Lower leg skin (tissue), 3 donors: ENCODE results near the gene EGR1.

Source experiments
- POLR2A ChIP-seq, 2 donors: fragments of 450-650 bp; IDR thresholded peaks; one replicate each; pipeline ENCODE4 v1.6.1; 2016 to 2017; ENCODE audit warnings: antibody characterized with exemption in 2 of 2, mild to moderate bottlenecking in 1 of 2, moderate library complexity in 1 of 2
- TF ChIP-seq, protein P1 (sequence below), 3 donors: fragments of 450-650 bp; IDR thresholded peaks; one replicate each; pipeline ENCODE4 v1.5.1; 2016; ENCODE audit warnings: antibody characterized with exemption in 3 of 3, mild to moderate bottlenecking in 3 of 3, moderate library complexity in 2 of 3

DNA sequence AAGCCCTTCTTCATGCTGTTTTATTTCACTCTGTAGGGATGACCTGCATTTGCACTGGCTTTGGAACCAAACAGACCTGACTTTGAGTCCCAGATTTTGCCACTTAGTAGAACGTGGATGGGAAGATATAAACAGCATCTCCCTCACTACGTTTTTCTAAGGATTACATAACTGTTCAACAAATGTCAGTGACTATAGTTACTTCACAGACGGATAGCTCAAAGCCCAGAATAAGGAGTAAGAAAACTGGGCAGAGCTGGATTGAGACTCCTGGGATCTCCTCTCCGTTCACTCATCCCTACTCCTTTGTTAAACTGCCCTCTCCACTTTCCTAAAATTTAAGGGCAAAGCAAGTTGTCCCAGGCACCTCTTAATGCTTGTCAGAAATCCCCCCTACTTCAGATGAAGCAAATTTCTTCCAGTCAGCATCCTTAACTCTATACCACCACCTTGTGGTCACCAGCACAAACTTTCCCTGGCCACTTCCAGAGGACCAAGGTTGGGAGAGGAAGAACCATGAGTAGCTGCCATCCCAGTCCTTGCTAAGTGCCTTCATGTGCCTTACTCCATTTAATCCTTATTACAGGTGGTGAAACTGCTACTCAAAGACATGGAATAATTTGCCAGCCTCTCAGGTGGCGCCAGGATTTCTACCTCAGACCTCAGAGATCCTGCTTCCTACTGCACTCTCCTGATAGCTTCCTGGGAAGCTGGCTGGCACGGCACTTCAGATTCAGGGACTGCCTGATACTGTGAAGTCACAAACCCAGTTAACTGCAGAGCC lies 38.4 kb downstream of the EGR1 start:
- no peak for TF ChIP-seq POLR2A (IDR thresholded peaks at IDR 0.05)
- TF ChIP-seq, protein P1, sequence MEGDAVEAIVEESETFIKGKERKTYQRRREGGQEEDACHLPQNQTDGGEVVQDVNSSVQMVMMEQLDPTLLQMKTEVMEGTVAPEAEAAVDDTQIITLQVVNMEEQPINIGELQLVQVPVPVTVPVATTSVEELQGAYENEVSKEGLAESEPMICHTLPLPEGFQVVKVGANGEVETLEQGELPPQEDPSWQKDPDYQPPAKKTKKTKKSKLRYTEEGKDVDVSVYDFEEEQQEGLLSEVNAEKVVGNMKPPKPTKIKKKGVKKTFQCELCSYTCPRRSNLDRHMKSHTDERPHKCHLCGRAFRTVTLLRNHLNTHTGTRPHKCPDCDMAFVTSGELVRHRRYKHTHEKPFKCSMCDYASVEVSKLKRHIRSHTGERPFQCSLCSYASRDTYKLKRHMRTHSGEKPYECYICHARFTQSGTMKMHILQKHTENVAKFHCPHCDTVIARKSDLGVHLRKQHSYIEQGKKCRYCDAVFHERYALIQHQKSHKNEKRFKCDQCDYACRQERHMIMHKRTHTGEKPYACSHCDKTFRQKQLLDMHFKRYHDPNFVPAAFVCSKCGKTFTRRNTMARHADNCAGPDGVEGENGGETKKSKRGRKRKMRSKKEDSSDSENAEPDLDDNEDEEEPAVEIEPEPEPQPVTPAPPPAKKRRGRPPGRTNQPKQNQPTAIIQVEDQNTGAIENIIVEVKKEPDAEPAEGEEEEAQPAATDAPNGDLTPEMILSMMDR (IDR thresholded peaks at IDR 0.05), result peak in 1 of 3 donors; percentile 58
